GM19455 (cell line): Measurements from ENCODE around the gene ANKRD13D.

Experiments
- ATAC-seq: cut with Tn5 transposase; IDR thresholded peaks from one replicate; pipeline ENCODE4 v1.9.1; 2021; ENCODE audit not compliant: unreplicated experiment

The ANKRD13D gene

GRCh38 chr11:67302571-67303131, 13.5 kb downstream of the ANKRD13D start:
- ATAC-seq = no peak

- ATAC-seq = no peak
These were observed 14.2 kb downstream of the ANKRD13D start, which contains the start of gene SSH3 for GRCh38 chr11:67303132-67303834. TSS of gene SSH3 (plus strand) at chr11:67303530. CDS start at chr11:67303626, 96 bp downstream.

- ATAC-seq = no peak
These were observed 14.8 kb downstream of the ANKRD13D start for GRCh38 chr11:67303835-67304411.

GRCh38 chr11:67304511-67305113, 15.5 kb downstream of the ANKRD13D start:
- no peak for ATAC-seq

- no peak for ATAC-seq
These were observed 17.9 kb downstream of the ANKRD13D start for GRCh38 chr11:67306769-67307544.

GRCh38 chr11:67307545-67308001, 18.5 kb downstream of the ANKRD13D start:
- ATAC-seq = no peak

GRCh38 chr11:67308031-67308866, 19.1 kb downstream of the ANKRD13D start:
- ATAC-seq = no peak

- ATAC-seq = no peak
These were observed 20.1 kb downstream of the ANKRD13D start for GRCh38 chr11:67309166-67309565.

- no peak for ATAC-seq
These were observed 20.6 kb downstream of the ANKRD13D start for GRCh38 chr11:67309661-67310061.

GRCh38 chr11:67310246-67311050, 21.3 kb downstream of the ANKRD13D start:
- ATAC-seq = no peak

- no peak for ATAC-seq
These were observed 22.0 kb downstream of the ANKRD13D start for GRCh38 chr11:67311051-67311555.

- ATAC-seq = no peak
These were observed 22.5 kb downstream of the ANKRD13D start for GRCh38 chr11:67311556-67312082.

- no peak for ATAC-seq
These were observed 23.3 kb downstream of the ANKRD13D start for GRCh38 chr11:67312187-67313021.

GRCh38 chr11:67313125-67313890, 24.2 kb downstream of the ANKRD13D start:
- ATAC-seq = no peak

GRCh38 chr11:67314218-67314617, 25.1 kb downstream of the ANKRD13D start:
- ATAC-seq = no peak

- ATAC-seq = no peak
These were observed 26.3 kb downstream of the ANKRD13D start for GRCh38 chr11:67315325-67315909.

- no peak for ATAC-seq
These were observed 27.7 kb downstream of the ANKRD13D start for GRCh38 chr11:67316882-67317204.
